Uterus (tissue), 2 donors: Measurements from ENCODE around the gene MED10.

ENCODE experiments used
- POLR2A ChIP-seq, 2 donors: fragments of 450-650 bp; IDR thresholded peaks; one replicate each; pipeline ENCODE4 v1.6.1; 2016; ENCODE audit warnings: antibody characterized with exemption in 2 of 2, mild to moderate bottlenecking in 1 of 2, moderate library complexity in 1 of 2
- TF ChIP-seq, protein P1 (sequence below), 4 experiments: fragments of 200-600 bp in 2 of 4; fragments of 450-650 bp in 2 of 4; sonication (generic) in 2 of 4; IDR thresholded peaks; one replicate each; pipeline ENCODE4 v1.5.1; 2016 to 2019; ENCODE audit warnings: antibody characterized with exemption in 4 of 4, mild to moderate bottlenecking in 2 of 4, moderate library complexity in 1 of 4

DNA sequence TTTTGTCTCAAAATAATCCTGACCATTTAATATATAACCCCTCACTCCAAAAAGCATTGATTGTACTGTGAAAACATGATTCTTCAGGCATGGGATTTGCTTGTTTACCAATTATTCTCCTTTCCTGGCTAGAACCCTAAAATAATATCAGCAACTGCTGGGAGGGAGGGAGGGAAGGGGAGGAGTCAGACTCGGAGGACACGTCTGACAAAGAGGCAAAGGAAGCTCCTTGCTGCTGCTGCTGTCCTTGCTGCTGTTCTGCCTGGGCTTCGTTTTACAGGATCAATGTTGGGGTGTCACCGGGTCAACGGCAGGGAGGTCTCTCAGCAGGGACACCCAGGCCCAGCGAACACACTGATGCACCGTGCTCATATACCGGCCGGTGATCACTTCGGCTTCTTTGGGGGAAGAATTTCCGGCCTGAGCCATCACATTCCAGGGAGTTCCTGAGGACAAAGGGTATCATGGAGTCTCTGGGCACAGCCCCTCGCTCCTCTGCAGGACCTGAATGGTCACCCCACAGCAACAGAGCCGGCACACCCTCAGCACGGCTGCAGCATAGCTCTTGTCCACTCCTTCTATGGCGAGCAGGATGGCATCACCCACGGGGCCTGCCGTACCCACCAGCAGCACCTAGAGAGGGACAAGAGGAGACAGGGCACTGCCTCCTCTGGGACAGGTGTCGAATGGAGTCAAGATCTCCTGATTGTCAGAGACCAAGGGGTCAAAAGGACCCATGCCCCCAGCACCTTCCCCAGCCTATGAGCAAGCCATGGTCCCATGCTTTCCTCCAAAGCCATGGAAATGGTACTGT, 27.9 kb downstream of the MED10 start:
- TF ChIP-seq, protein P1, sequence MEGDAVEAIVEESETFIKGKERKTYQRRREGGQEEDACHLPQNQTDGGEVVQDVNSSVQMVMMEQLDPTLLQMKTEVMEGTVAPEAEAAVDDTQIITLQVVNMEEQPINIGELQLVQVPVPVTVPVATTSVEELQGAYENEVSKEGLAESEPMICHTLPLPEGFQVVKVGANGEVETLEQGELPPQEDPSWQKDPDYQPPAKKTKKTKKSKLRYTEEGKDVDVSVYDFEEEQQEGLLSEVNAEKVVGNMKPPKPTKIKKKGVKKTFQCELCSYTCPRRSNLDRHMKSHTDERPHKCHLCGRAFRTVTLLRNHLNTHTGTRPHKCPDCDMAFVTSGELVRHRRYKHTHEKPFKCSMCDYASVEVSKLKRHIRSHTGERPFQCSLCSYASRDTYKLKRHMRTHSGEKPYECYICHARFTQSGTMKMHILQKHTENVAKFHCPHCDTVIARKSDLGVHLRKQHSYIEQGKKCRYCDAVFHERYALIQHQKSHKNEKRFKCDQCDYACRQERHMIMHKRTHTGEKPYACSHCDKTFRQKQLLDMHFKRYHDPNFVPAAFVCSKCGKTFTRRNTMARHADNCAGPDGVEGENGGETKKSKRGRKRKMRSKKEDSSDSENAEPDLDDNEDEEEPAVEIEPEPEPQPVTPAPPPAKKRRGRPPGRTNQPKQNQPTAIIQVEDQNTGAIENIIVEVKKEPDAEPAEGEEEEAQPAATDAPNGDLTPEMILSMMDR (IDR thresholded peaks at IDR 0.05): no peak
- TF ChIP-seq POLR2A (IDR thresholded peaks at IDR 0.05): no peak
